IPS-18a (cell line): ENCODE data around the gene FOXJ2.

Source experiments
- H3K27ac ChIP-seq: one replicate; pipeline ENCODE4 v1.5.1; 2013; ENCODE audit warnings: low read length
- H3K27me3 ChIP-seq: one replicate; pipeline ENCODE4 v1.6.1; 2013; ENCODE audit warnings: mild to moderate bottlenecking, low read length; ENCODE audit not compliant: control insufficient read depth, insufficient read depth
- H3K36me3 ChIP-seq: one replicate; pipeline ENCODE4 v1.6.1; 2013; ENCODE audit warnings: low read depth, low read length; ENCODE audit not compliant: control insufficient read depth
- H3K4me1 ChIP-seq: one replicate; pipeline ENCODE4 v1.6.1; 2013; ENCODE audit warnings: low read depth, low read length; ENCODE audit not compliant: control insufficient read depth
- H3K4me3 ChIP-seq: one replicate; pipeline ENCODE4 v1.5.1; 2013; ENCODE audit warnings: low read length
- H3K9ac ChIP-seq: one replicate; pipeline ENCODE4 v1.6.1; 2013; ENCODE audit warnings: mild to moderate bottlenecking, low read length, moderate library complexity
- H3K9me3 ChIP-seq: one replicate; pipeline ENCODE4 v1.6.1; 2013; ENCODE audit warnings: low read depth, low read length; ENCODE audit not compliant: control insufficient read depth

Gene FOXJ2

GRCh38 chr12:8093291-8093690 is 60.8 kb downstream of the FOXJ2 start:
- H3K36me3 ChIP-seq = peaks cover 62% of the 10 kb centered on the region
- H3K4me1 ChIP-seq = no peaks in the 10 kb centered on the region
- H3K27me3 ChIP-seq = no peaks in the 10 kb centered on the region
- no peak overlapping the region for H3K4me3 ChIP-seq
- H3K9me3 ChIP-seq = no peaks in the 10 kb centered on the region
- H3K9ac ChIP-seq = no peak overlapping the region
- H3K27ac ChIP-seq = no peak overlapping the region

GRCh38 chr12:8096281-8096915 is 63.9 kb downstream of the FOXJ2 start:
- Histone ChIP-seq H3K9ac (no peak overlapping the region), H3K9me3 (no peaks in the 10 kb centered on the region), H3K27me3 (no peaks in the 10 kb centered on the region), H3K4me1 (no peaks in the 10 kb centered on the region), H3K27ac (no peak overlapping the region), H3K36me3 (peaks cover 48% of the 10 kb centered on the region), H3K4me3 (no peak overlapping the region)

GRCh38 chr12:8099235-8099634 is 66.7 kb downstream of the FOXJ2 start:
- H3K27me3 ChIP-seq = no peaks in the 10 kb centered on the region
- no peak overlapping the region for H3K27ac ChIP-seq
- H3K9me3 ChIP-seq = no peaks in the 10 kb centered on the region
- H3K4me3 ChIP-seq = no peak overlapping the region
- H3K36me3 ChIP-seq = peaks cover 26% of the 10 kb centered on the region
- H3K4me1 ChIP-seq = no peaks in the 10 kb centered on the region
- no peak overlapping the region for H3K9ac ChIP-seq
